OCI-LY3 (cell line): Measurements from ENCODE around the gene SMIM7.

ENCODE experiments used
- CTCF ChIP-seq: fragments of 200-600, 300-600 bp; sonication (generic); IDR thresholded peaks from 2 replicates; pipeline ENCODE4 v1.5.1; 2014; ENCODE audit warnings: antibody characterized with exemption, low read length, low read depth
- EZH2phosphoT487 ChIP-seq: fragments of 200-600 bp; shearing (Covaris generic); IDR thresholded peaks from 2 replicates; pipeline ENCODE4 v1.6.1; 2018; ENCODE audit warnings: antibody characterized with exemption, mixed run types, low read depth

DNA sequence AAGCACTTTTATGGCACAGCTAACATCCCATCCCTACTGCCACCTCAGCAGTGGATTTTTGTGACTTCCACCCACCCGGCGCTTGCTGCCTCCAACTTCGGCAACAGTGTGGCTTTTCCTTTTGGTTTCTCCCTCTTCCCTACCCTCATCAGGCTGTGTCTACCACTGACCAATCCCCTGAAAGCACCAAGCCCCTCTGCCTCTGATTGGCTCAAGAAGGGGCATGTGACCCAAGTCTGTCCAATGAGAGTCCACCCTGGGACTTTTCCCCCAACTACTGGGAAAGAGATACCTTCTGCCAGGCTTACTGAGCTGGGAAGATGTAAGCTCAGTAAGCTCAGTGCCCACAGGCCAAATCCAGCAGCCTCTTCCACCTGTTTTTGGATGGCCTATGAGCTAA is 5.8 kb downstream of the SMIM7 start:
- TF ChIP-seq EZH2phosphoT487 = no peak
- TF ChIP-seq CTCF = no peak
